Calu3 (cell line): ENCODE results near the gene SEC61G. TPM values are rescaled to one million over a fixed set of nuclear protein-coding genes. Genes with fewer than 3 reads are reported as not detected.

Experiments used
- BruUV-seq: library from RNA; stranded (reverse); fragments of 400-500 nt; replicated peaks from 2 replicates; lab custom pipeline; 2021; lab: Mats Ljungman, UMichigan
- CTCF ChIA-PET: fragments of 300-600 bp; sonication (Branson Sonifier 250); formaldehyde crosslinking; loops from one replicate; lab custom pipeline; 2022; ENCODE audit warnings: antibody characterized with exemption; lab: Charles Lee
- DNase-seq: peaks from one replicate; pipeline ENCODE4 v3.0.0; 2022
- H3K27ac Mint-ChIP-seq: one replicate; pipeline ENCODE4 v1.8.0; 2022; ENCODE audit warnings: mixed read lengths; ENCODE audit not compliant: unreplicated experiment
- H3K27me3 Mint-ChIP-seq: one replicate; pipeline ENCODE4 v1.8.0; 2022; ENCODE audit warnings: mixed read lengths; ENCODE audit not compliant: unreplicated experiment
- H3K36me3 Mint-ChIP-seq: one replicate; pipeline ENCODE4 v1.8.0; 2022; ENCODE audit warnings: mild to moderate bottlenecking, moderate library complexity, mixed read lengths; ENCODE audit not compliant: insufficient read depth, unreplicated experiment
- H3K4me1 Mint-ChIP-seq: one replicate; pipeline ENCODE4 v1.8.0; 2022; ENCODE audit warnings: mild to moderate bottlenecking, low read depth, mixed read lengths; ENCODE audit not compliant: unreplicated experiment
- H3K4me3 Mint-ChIP-seq: one replicate; pipeline ENCODE4 v1.8.0; 2022; ENCODE audit warnings: mild to moderate bottlenecking, low read depth, moderate library complexity, mixed read lengths; ENCODE audit not compliant: unreplicated experiment
- H3K9me3 Mint-ChIP-seq: one replicate; pipeline ENCODE4 v1.8.0; 2022; ENCODE audit warnings: low read depth, mixed read lengths; ENCODE audit not compliant: unreplicated experiment
- intact Hi-C: fragments of 100-400 bp; cut with micrococcal nuclease; formaldehyde crosslinking; loops from one replicate; pipeline ENCODE4 v1.10.0; 2022; ENCODE audit not compliant: unreplicated experiment
- total RNA-seq: library from RNA; stranded (reverse); gene quantifications from 2 replicates; pipeline ENCODE4 v1.2.3, GENCODE V29; 2022
- TF ChIP-seq, protein P1 (sequence below): fragments of 200-600 bp; IDR thresholded peaks from one replicate; pipeline ENCODE4 v1.8.0; 2022; ENCODE audit warnings: antibody characterized with exemption; ENCODE audit not compliant: unreplicated experiment

Gene SEC61G
- total RNA-seq, 1 experiment from 2014 or later = 202 TPM

GRCh38 chr7:54782314-54782713 is 23.3 kb upstream of the SEC61G start:
- Mint-ChIP-seq H3K27me3 (no peaks in the 10 kb centered on the region), H3K27ac (no peak overlapping the region), H3K4me3 (no peak overlapping the region), H3K4me1 (peaks cover 24% of the 10 kb centered on the region), H3K36me3 (no peaks in the 10 kb centered on the region), H3K9me3 (peaks cover under 1% of the 10 kb centered on the region)
- intact Hi-C loops = no loop called here
- no TSS peak for BruUV-seq
- CTCF ChIA-PET = no interaction called here
- TF ChIP-seq, protein P1, sequence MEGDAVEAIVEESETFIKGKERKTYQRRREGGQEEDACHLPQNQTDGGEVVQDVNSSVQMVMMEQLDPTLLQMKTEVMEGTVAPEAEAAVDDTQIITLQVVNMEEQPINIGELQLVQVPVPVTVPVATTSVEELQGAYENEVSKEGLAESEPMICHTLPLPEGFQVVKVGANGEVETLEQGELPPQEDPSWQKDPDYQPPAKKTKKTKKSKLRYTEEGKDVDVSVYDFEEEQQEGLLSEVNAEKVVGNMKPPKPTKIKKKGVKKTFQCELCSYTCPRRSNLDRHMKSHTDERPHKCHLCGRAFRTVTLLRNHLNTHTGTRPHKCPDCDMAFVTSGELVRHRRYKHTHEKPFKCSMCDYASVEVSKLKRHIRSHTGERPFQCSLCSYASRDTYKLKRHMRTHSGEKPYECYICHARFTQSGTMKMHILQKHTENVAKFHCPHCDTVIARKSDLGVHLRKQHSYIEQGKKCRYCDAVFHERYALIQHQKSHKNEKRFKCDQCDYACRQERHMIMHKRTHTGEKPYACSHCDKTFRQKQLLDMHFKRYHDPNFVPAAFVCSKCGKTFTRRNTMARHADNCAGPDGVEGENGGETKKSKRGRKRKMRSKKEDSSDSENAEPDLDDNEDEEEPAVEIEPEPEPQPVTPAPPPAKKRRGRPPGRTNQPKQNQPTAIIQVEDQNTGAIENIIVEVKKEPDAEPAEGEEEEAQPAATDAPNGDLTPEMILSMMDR = no peak
- DNase-seq = no peak

DNA sequence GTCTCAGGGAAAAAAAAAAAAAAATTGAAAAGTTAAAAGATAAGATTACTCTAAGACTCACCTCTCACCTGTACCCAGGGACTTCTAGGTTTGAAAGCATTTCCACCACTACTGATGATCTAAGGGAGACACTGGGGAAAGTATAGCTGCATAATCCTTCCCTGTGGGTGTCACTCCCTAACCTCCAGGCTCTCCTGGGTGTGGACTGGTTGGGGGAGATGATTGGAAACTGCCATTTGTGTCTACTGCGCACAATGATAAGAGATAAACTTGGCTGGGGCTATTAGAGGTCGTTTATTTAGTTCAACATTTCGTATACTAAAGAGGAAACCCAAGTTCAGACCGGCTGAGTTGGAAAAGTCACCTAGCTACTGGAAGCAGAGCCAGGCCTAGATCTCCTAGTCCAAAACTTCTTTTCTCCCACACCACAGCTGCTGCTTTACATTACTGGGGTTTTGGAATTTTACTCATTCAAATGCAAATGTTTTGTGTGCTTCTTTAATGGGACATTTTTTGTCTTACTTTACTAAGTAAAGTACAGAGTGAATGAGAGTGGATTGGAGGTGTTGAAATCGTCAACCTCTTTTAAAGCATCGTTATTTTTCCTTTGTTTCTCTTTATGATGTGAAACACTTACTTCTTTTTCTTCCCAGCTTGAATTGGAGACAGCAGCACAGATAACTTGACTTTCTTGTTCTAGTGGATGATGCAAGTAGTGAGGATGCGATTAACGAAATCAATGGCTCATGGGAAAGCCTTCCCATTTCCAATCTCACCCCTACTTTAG is 22.3 kb upstream of the SEC61G start:
- Mint-ChIP-seq H3K4me3 (no peak overlapping the region), H3K4me1 (peaks cover 20% of the 10 kb centered on the region), H3K27me3 (no peaks in the 10 kb centered on the region), H3K36me3 (no peaks in the 10 kb centered on the region), H3K9me3 (peaks cover 9% of the 10 kb centered on the region), H3K27ac (no peak overlapping the region)
- CTCF ChIA-PET = interaction anchor here (0.7 kb wide), 1 partner anchor 464 kb away, joined by 3 read pairs; no protein-coding TSS in a partner anchor
- no peak for DNase-seq
- BruUV-seq = no TSS peak
- intact Hi-C loops = no loop called here
- TF ChIP-seq, protein P1 = no peak

DNA sequence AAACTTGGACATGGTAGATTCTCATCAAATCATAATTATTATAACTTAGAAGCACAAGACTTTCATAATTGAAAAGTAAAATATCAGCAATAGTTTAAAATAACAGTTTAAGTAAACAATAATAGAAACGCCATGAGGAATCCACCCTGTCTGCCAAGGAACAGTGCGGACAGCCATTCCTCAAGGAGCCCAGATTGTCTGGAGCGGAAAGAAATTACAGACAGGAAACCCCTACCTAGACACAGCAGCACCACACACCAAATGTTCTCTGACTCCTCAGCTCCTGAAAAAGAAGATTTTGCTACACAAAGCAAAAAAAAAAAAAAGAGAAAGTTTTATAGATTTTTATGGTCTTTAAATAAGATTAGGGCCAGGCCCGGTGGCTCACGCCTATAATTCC is 21.5 kb upstream of the SEC61G start:
- H3K27me3 Mint-ChIP-seq = no peaks in the 10 kb centered on the region
- peaks cover 11% of the 10 kb centered on the region for H3K4me1 Mint-ChIP-seq
- no peak for DNase-seq
- no TSS peak for BruUV-seq
- no peak overlapping the region for H3K27ac Mint-ChIP-seq
- H3K36me3 Mint-ChIP-seq = no peaks in the 10 kb centered on the region
- CTCF ChIA-PET = interaction anchor here (0.6 to 0.7 kb wide), 2 partner anchors 388 to 464 kb away, joined by 3 read pairs; no protein-coding TSS in a partner anchor
- intact Hi-C loops = no loop called here
- no peak overlapping the region for H3K4me3 Mint-ChIP-seq
- peaks cover 12% of the 10 kb centered on the region for H3K9me3 Mint-ChIP-seq
- TF ChIP-seq, protein P1 = no peak

DNA sequence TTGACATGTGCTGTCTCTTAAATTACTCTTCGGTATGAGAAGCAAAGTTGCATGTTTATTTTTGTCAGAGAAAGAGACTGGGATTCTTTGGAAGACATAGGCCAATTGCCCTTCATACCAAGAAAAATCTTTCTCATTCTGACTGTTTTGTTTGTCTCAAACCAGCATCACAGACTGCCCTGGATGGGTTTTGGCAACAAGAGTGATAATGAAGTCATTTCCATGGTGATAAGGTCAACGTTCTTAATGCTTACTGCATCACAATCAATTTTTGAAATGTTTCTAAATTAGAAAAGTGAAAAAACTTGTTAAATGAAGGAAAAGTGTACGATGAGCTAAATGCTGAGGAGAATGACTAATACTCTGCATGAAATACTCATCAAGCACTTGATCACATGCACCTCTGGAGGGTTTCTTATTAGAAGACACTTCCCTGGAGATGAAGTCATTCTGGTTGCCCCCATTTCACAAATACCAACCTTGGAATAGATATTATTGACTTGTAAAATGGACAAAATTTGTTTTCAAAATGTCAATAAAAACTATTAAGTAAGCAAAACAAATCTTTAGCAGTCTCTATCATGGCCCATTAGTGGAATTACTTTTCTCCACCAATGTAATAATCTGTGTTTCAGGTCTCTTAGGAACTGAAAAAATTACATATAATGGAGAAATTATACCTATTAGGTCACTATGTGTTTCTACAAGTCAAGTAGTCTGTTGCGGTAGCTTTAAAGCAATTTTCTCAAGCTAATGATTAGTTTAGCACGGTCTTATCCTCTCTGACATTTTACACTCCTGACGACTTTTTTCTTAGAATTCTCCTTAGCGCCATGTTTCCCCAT is 19.9 kb upstream of the SEC61G start:
- H3K27ac Mint-ChIP-seq = no peak overlapping the region
- H3K9me3 Mint-ChIP-seq = peaks cover 12% of the 10 kb centered on the region
- no peak for DNase-seq
- TF ChIP-seq, protein P1 = no peak
- no peaks in the 10 kb centered on the region for H3K27me3 Mint-ChIP-seq
- peaks cover 3% of the 10 kb centered on the region for H3K4me1 Mint-ChIP-seq
- no peak overlapping the region for H3K4me3 Mint-ChIP-seq
- CTCF ChIA-PET = interaction anchor here (0.7 to 1.4 kb wide), 2 partner anchors 20 to 181 kb away, joined by 3 to 4 read pairs; partner anchors contain the start of gene SEC61G
- intact Hi-C loops = no loop called here
- BruUV-seq = no TSS peak
- H3K36me3 Mint-ChIP-seq = peaks cover 4% of the 10 kb centered on the region
